ENCODE measurements around the gene PRRG3.
A peak's percentile ranks its signal among the peaks of the same experiment; 100 is the strongest.
"Not testable (repeated sequence)": the region's sequence is repeated elsewhere in the genome, so short reads cannot be mapped to it uniquely, and the experiment has no call there.

The PRRG3 gene

GRCh38 chrX:151694661-151695582 is at the start of gene PRRG3:
TSS of gene PRRG3 (plus strand) at chrX:151695458. CDS start at chrX:151698815, 3,357 bp downstream.
- peak; percentile 72 for DNase-seq (ENCODE audit: low spot score)

- peak; percentile 7 for DNase-seq (ENCODE audit: low spot score)
Observed at GRCh38 chrX:151675121-151675746, 20.0 kb upstream of the PRRG3 start.

GRCh38 chrX:151676196-151676595 is 19.1 kb upstream of the PRRG3 start:
- no peak for DNase-seq (ENCODE audit: low spot score)

GRCh38 chrX:151679798-151680402 is 15.4 kb upstream of the PRRG3 start:
- DNase-seq (ENCODE audit: low spot score): no peak

- DNase-seq (ENCODE audit: low spot score): peak; percentile 55
Observed at GRCh38 chrX:151680805-151681204, 14.5 kb upstream of the PRRG3 start.

GRCh38 chrX:151687635-151688034 is 7.6 kb upstream of the PRRG3 start:
- no peak for DNase-seq (ENCODE audit: low spot score)

- no peak for DNase-seq (ENCODE audit: low spot score)
Observed at GRCh38 chrX:151688695-151689094, 6.6 kb upstream of the PRRG3 start.

- DNase-seq (ENCODE audit: low spot score): no peak
Observed at GRCh38 chrX:151692825-151693224, 2.4 kb upstream of the PRRG3 start.

- no peak for DNase-seq (ENCODE audit: low spot score)
Observed at GRCh38 chrX:151694121-151694520, 1.1 kb upstream of the PRRG3 start.

- no peak for DNase-seq (ENCODE audit: low spot score)
Observed at GRCh38 chrX:151695583-151696340, 504 bp downstream of the PRRG3 start.

- not testable (repeated sequence) for DNase-seq (ENCODE audit: low spot score)
Observed at GRCh38 chrX:151697082-151697481, 1.8 kb downstream of the PRRG3 start.

GRCh38 chrX:151697522-151697921 is 2.3 kb downstream of the PRRG3 start:
- DNase-seq (ENCODE audit: low spot score): no peak

- no peak for DNase-seq (ENCODE audit: low spot score)
Observed at GRCh38 chrX:151698485-151698884, 3.2 kb downstream of the PRRG3 start.

GRCh38 chrX:151699746-151700145 is 4.5 kb downstream of the PRRG3 start:
- DNase-seq (ENCODE audit: low spot score): no peak

GRCh38 chrX:151700581-151700980 is 5.3 kb downstream of the PRRG3 start:
- DNase-seq (ENCODE audit: low spot score): no peak

GRCh38 chrX:151701071-151701470 is 5.8 kb downstream of the PRRG3 start:
- DNase-seq (ENCODE audit: low spot score): no peak

- DNase-seq (ENCODE audit: low spot score): no peak
Observed at GRCh38 chrX:151701531-151701930, 6.3 kb downstream of the PRRG3 start.

- DNase-seq (ENCODE audit: low spot score): no peak
Observed at GRCh38 chrX:151702026-151702714, 6.9 kb downstream of the PRRG3 start.

GRCh38 chrX:151702741-151703340 is 7.6 kb downstream of the PRRG3 start:
- no peak for DNase-seq (ENCODE audit: low spot score)

GRCh38 chrX:151703487-151703886 is 8.2 kb downstream of the PRRG3 start:
- no peak for DNase-seq (ENCODE audit: low spot score)

- no peak for DNase-seq (ENCODE audit: low spot score)
Observed at GRCh38 chrX:151704041-151704663, 8.9 kb downstream of the PRRG3 start.

Data from iPS-NIHi11 (cell line).